CD4-positive, alpha-beta T cell treated with Interleukin-17A for 4 hours (primary cell): ENCODE measurements around the gene BRME1.

Experiments
- DNase-seq: peaks from one replicate; pipeline ENCODE4 v3.0.0-alpha.2; 2020; ENCODE audit warnings: mixed read lengths

BRME1 gene

GRCh38 chr19:13885826-13886365, 20.0 kb downstream of the BRME1 start:
- no peak for DNase-seq

DNA sequence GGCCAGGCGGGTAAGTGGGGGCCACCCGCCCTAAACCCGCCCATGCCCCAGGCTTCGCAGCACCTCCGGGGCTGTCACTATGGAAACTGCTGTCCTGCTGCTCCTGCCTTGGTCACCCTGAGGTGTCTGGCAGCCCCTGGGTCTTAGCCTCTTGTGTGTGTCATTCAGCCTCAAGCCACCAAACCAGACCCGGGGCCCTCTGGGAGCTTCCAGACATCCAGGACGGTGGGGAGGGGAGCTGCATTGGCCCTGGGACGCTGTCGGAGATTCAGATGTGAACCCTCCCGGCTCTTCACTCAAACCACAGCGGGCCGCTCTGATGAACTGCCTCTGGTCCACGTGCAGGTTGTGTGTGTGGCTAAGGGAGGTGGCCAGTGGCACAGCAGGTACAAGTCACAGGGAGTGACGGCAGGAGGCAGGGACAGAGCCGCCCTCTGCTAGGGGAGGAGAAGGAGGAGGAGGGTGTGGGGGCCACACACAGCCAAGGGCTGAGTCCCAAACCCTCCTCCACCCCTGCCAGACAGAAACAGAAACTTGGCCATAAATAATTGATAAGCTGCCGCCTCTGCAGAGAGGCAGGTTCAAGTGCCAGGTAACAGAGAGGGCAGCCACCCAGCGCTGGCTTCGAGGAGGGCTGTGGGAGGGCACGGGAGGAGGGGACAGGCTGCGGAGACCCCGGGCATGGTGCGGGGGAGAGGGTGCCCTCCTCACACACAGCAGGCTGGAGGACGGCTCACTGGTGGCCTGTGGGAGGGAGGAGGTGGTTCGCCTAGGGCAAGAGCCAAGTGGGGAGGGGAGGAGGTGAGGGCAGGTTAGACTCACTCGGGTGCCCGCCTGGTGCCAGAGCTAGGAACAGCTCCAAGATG, 21.0 kb downstream of the BRME1 start:
- no peak for DNase-seq

GRCh38 chr19:13883516-13884064, 22.3 kb downstream of the BRME1 start:
- no peak for DNase-seq

- DNase-seq, result no peak
Observed at GRCh38 chr19:13882836-13883235, 23.1 kb downstream of the BRME1 start.

DNA sequence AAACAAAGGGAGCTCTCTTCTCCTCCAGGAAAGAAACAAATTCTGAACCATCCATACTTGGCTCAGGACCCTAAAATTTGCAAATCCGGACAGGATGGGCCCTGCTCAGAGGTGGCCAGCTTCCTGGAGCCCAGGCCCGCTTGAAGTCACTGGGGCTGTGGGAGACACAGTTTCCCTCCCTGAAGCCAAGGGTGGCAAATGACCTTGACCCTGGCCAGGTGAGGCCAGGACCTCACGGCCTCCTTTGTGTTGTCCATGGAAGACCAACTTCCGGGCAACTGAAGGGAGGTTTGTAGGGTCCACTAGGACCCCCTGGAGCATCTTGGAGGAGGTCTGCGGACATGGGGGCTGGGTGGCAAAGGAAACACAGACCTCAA, 23.5 kb downstream of the BRME1 start:
- DNase-seq, result no peak

DNA sequence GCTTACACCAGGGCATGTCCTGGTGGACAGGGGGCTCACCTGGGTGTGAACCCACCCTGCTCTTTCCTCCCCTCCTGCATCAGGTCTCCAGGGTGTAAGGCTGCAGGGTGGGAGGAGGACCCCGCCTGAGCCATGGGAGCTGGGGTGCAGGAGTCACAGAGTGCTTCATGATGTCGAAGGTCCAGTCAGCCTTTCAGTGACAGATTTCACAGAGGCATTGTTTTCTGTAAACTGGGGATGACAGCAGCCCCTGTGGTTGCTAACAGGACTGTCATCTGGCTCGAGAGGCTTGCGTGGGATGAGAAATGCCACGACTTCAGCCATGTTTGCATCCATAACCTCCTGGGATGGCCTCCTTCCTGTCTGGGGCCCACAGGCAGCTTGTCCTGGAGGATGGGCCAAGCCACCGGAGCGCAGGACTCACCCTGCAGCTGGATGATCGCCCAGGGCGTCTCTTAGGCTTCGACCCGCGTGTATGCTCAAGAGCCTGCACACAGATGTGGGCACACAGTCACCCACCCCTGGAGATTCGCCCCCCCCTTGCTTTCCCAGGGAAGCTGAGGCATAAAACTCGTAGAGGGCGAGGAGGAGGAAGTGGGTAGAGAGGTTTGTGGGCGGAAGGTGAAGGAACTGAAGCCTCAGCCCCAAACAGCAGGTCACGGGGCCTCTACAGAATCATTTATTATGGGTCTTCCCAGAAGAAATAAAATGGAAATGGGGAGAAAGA, 24.1 kb downstream of the BRME1 start:
- peak; percentile 73 for DNase-seq

DNA sequence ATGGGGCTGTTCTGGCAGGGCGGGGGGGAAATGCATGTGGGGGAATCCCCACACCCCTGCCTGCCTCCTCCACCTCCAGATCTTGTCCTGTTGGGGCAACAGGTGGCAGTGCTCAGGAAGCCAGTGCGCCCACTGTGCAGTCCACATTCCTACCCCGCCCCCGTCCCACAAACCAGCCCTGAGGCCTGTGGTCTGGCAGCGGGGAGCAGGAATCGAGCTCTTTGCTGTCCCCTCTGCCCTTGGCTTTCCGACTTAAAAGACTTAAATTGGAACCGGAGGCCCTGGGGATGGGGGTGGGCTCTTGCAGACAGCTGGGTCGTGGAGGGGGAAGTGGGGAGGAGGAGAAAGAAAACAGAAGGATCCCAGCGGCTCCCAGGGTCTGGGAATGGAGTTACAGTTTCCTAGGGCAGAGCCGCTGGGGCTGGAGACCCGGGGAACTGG, 24.6 kb downstream of the BRME1 start:
- peak; percentile 30 for DNase-seq

- DNase-seq, result peak; percentile 99
Observed at GRCh38 chr19:13880059-13881043, 25.6 kb downstream of the BRME1 start.

- DNase-seq, result no peak
Observed at GRCh38 chr19:13877303-13877702, 28.6 kb downstream of the BRME1 start.

DNA sequence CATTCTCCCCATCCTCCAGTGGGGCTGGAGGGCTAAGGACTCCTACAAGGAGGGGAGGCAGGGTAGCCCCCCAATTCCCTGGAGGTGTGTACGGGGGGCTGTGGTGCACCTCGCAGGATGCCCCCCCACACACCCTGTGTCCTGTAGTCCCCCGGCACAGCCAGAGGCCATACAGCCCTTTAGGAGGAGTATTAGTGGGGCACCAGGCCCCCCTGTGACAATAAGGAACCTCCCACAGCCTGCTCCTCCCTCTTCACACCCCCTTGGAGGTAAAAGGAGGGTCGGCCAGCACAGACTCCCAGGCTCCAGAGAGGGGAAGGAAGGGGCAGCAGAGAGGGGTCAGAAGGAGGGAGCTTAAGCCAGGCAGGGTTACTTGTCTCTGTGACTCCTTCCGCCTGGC, 29.1 kb downstream of the BRME1 start, which contains the start of gene NANOS3:
Gene NANOS3 (plus strand): TSS at position 301 of the 400 bp plus-strand sequence. CDS start 115 bp downstream, outside the sequence.
- no peak for DNase-seq

DNA sequence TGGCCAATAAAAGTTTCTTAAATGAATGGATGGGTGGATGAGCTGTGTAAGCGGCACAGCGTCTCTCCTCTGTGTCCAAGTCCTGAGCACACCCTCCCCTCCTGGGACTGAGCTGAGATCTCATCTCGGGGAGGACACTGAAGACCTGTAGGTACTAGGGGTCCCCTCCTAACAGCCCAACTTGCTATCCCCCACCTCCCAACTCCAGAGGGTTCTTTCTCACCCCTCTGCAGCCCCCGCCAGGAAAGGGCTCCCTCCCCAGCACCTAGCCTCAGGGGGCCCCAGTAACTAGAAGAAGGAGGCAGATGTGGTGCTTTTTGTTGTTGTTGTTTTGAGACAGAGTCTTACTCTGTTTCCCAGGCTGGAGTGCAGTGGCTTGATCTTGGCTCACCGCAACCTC, 30.1 kb downstream of the BRME1 start:
- no peak for DNase-seq

DNA sequence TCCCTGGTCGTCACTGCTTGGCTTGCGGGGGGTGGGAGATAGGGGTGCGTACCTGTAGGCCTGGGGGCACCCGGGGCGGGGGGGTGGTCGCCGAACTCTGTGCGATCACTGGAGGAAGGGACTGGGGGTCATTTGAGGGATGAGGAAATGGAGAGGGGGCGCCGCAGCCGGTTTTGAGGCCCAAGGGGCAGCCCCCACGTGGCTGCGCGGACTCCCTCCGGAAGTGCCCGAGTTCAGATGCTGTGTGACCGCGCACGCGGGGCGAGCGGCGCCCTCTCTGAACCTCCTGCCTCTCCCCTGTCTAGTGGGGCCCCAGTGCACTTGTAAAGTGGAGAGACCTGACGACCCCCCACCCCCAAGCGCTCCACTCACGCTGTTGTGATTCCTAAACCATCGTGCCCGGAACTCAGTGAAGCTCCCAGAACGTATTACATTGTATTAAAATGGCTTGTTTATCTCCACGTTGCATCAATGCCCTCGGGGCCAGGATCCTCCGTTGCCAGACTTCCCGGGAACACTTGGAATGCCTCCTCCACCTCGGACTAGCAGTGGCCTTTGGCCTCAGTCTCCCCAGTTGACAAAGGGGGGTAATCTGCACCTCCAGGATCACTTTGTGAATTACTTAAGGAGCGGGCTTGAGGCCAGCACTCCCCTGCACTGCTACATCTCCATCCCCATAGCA, 31.9 kb downstream of the BRME1 start:
- DNase-seq, result no peak

DNA sequence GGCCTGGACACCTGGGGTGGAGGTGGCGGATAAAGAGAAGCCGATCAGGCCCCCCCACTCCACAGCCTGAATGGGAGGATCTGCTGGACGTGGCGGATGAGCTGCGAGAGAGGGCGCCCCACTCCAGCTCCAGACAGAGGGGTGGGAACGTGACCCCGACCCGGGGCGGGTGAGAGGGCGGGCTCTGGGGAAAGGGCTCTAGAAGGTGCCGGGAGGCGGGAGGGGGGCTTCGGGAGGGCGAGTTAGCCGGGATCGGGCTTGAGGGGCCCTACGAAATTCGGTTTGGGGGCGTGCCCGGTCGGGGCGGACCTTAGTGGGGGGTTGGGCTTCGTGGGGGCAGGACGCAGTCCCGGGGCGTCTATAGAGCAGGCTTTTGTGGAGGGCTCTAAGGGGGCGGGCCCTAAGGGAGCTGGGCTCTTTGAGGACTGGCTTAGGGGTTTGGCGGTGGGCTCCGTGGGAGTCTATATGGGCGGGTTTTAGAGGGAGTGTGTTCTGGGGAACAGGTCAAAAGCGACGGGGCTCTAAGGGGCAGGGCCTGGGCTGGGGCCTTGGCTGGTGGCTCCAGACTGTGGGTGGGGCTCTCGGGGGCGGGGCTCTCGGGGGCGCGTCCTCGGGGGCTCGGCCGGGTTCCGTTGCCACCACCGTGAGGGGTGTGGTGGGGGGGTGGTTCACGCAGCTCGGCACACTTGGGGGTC, 33.1 kb downstream of the BRME1 start:
- peak; percentile 49 for DNase-seq

GRCh38 chr19:13872339-13872694, 33.6 kb downstream of the BRME1 start:
- no peak for DNase-seq

- no peak for DNase-seq
Observed at GRCh38 chr19:13870873-13871272, 35.0 kb downstream of the BRME1 start.

DNA sequence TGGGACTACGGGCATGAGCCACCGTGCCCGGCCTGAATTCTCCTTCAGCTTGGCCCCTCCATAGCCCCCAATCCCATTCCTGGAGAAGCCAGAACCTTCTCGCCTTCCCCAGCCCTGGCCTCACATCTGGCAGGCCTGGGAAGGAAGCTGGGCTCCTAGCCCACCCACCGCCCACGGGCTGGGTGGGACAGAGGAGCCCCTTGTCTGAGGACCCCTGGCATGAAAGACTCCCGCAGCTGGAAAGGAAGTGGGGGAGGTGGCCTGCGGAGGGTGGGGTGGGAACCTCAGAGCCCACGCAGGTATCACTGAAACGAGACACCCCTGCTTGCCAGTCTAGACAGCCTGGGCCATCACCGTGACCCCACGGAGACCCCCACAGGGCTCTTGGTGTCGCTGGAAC, 36.6 kb downstream of the BRME1 start:
- DNase-seq, result no peak

DNA sequence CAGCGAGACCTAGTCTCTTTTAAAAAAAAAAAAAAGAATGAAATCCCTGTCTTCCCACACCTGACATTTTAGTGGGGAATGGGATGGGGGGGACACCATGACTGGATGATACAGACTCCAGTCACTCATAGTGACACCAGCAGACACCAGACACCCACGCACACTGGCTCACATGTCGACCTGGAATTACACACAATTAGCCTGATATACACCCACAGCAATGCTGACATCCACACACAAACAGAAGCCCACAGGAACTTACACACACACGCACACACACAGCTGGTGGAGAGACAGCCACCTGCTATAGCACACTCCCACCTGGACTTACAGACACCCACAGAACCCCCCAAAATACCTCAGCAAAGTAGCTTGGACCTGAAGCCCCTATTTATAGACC, 37.3 kb downstream of the BRME1 start:
- no peak for DNase-seq

DNA sequence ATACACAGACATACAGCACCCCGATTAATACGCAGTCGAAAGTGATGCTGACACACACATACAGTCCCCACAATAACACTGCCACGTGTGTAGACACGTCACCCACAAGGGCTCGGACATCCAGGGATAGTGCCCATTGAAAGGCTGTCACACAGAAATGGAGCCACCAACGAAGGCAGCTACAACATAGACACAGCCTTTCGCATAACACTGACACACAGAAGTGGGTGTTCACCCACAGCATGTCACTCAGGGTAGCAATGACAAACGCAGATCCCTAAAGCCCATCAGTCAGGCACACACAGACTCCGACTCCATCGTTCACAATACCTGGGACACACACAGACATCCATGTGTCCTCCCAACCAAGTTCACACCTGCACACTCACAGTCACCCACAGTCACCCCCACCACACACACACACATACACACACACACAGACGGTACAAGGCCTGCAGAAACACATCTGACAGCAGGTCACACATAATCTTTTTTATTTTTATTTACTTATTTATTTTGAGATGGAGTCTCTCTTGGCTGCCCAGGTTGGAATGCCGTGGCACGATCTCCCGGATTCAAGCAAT, 39.4 kb downstream of the BRME1 start:
- DNase-seq, result no peak

DNA sequence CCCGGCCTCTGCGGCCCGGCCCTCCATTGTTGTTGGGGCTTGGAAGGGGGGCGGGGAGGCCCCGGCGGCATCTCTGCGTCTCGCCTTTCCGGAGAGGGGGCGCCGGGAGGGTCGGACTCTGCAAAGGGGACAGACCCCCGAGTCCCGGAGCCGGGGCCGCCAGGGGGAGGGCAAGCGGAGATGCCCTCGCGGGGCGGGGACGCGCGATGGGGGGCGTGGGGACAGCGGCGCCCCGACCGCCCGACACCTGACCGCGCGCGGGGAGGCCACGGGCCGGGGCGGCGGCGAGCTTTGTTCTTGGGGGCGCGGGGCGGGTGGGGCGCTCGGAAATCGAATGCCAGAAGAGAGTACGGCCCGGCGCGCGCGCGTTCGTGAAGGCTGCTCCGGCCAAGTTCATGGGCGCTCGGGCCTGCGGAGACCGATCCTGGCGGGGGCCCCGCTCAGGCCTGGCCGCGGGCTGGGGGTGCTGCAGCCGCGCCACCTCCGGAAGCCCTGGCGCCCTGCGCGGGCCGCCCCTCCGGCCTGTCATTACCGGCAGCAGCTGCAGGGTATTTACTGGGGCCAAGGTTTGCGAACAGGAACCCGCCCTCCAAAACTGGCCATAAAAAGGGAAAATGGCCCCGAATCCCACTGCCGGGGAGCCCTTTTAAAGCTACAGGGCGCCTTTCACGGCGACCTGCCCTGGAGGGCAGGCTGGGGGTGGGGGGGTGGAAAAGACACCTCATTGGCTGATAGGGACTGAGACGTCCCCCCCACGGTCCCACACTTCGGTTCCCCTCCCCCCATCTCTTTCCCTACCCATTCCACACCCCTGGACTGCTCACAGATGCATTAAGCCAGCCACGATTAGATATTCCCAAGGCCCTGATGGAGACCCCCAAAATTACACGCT, 40.1 kb downstream of the BRME1 start:
- no peak for DNase-seq
